ENCODE measurements around the gene STARD3NL. TPM values are rescaled to one million over a fixed set of nuclear protein-coding genes. Genes with fewer than 3 reads are reported as not detected.

Gene STARD3NL, protein sequence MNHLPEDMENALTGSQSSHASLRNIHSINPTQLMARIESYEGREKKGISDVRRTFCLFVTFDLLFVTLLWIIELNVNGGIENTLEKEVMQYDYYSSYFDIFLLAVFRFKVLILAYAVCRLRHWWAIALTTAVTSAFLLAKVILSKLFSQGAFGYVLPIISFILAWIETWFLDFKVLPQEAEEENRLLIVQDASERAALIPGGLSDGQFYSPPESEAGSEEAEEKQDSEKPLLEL
- total RNA-seq (2014; rRNA removed) (32.7 and 37.4 TPM in 2 replicates), Bru-seq, nascent RNA (percentile 70 among the genes with signal in this experiment), BruChase-seq, experiment 1, labeled RNA remaining after a 6-hour chase (percentile 59 among the genes with signal in this experiment), BruChase-seq, experiment 2, labeled RNA remaining after a 2-hour chase (percentile 53 among the genes with signal in this experiment)
- long read RNA-seq, transcript STARD3NL-201 (9 exons, 1,728 nt) = major isoform, 52 of 80 reads
- long read RNA-seq, transcript STARD3NL-202 (10 exons, 1,365 nt) = minor isoform, 5 of 80 reads
- long read RNA-seq, partial matches to known transcripts = 1 of 80 reads
- long read RNA-seq, other reads (novel, unspliced or antisense) = 18 of 80 reads

DNA sequence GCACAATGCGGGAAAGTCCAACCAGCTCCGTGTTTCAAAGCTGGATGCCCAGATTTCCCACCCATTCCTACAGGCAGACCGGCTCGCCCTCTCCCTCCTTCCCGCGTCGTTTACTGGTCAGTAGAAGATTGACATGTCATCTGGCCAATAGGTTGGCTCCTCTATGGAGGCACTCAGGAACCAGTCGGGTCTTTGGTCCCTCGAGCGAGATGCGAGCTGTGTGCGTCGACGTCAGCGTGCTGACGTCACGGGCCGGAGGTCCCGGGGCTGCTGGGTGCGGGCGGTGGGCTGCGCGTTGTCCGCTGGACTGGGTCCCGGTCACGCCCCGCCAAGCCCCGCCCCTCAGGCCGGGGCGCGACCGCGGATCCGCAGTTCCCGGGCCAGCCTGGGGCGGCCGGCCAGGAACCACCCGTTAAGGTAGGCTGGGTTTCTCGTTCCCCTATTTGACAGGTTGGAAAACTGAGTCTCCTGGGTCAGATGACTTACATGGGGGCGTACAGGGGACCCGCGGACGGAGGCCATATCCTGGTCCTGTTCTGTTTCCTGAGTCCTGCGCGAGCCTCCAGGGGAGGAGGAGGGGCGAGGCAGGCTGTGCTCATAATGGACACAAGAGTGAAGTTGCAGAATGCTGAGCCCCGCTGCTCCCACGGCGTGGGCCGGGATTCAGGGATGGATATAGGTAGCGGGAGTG is at the start of gene STARD3NL:
Gene STARD3NL (plus strand): TSS at position 242 of the 691 bp plus-strand sequence. CDS start 29,260 bp downstream, outside the sequence.
- peak within 1 kb of the TSS; percentile 85 for H3K9ac ChIP-seq (ENCODE audit: low read length)
- intact Hi-C loops (cut with micrococcal nuclease) = loop anchor here (5.0 kb wide), 1 partner anchor 44 kb away; no protein-coding TSS in a partner anchor
- H3K4me1 ChIP-seq (ENCODE audit: insufficient read depth, low read length) = peaks cover 16% of the 10 kb centered on the region
- H3F3A ChIP-seq (ENCODE audit: low read length, unreplicated experiment) = no peaks in the 10 kb centered on the region
- peaks cover 41% of the 10 kb centered on the region for H3K79me2 ChIP-seq (ENCODE audit: low read length)
- peak within 1 kb of the TSS; percentile 72 for H3K27ac ChIP-seq (ENCODE audit: low read length)
- no peaks in the 10 kb centered on the region for H4K20me1 ChIP-seq (ENCODE audit: low read length)
- POLR2A ChIA-PET (ENCODE audit: unreplicated experiment) = interaction anchor here (0.6 kb wide), 1 partner anchor 174 kb away, joined by 3 read pairs; no protein-coding TSS in a partner anchor
- H2AFZ ChIP-seq (ENCODE audit: low read length) = peak within 1 kb of the TSS; percentile 96
- peak within 1 kb of the TSS; percentile 83 for H3K4me2 ChIP-seq (ENCODE audit: low read length)
- H3K36me3 ChIP-seq (ENCODE audit: low read depth, low read length) = no peaks in the 10 kb centered on the region
- CTCF ChIA-PET = no interaction called here
- no peaks in the 10 kb centered on the region for H3K9me3 ChIP-seq (ENCODE audit: low read length)
- no peaks in the 10 kb centered on the region for H3K27me3 ChIP-seq (ENCODE audit: low read length)
- ATAC-seq (peak; percentile 99), DNase-seq (peak; percentile 99)
- peak within 1 kb of the TSS; percentile 87 for H3K4me3 ChIP-seq (ENCODE audit: low read length)
- BruUV-seq (replicated peaks) = no TSS peak
- no peak for TF ChIP-seq EZH2 (IDR thresholded peaks at IDR 0.05; ENCODE audit: low read length, unreplicated experiment)
- no peaks in the 10 kb centered on the region for H3K9me2 ChIP-seq (replicated peaks; ENCODE audit: low read length)

DNA sequence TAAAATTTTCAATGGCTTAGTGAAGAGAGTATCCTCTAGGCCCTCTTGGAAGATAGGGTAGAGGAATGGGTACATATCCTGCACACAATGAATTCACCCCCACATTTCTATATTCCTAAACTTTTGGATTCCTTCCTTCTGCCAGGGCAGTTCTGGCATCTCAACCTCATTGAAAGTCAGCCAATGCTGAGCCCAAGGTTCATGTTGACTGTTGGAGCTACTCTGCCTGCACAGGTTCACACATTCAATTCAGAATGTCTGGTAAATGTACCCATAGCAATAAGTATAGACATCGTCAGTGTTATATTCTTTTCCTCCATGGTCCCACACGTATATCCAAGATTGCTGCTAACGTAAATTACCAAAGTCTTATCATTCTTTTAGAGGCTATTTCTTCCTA is 48.9 kb upstream of the STARD3NL start:
- POLR2A ChIA-PET (ENCODE audit: unreplicated experiment) = no interaction called here
- intact Hi-C loops (cut with micrococcal nuclease) = no loop called here
- ATAC-seq = no peak

DNA sequence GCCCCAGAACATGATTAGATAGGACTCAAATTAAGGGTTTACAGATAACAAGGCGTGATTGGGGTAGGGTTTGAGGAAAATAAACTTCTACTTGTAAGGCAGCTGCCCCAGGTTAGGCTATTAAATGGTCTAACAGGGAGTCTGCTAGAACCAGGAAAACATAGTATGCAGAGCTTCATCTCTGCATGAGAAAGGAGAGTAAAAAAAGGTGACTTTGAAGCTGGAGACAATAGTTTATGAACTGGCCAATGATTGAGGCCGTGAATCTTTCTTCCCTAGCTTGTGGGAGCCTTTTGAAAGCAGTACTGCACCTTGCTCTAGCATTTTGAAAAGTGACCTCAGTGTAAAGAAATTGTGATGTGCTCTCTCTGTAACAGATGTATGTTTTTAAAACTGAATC is 48.5 kb upstream of the STARD3NL start:
- no peak for TF ChIP-seq EZH2phosphoT487 (IDR thresholded peaks at IDR 0.05; ENCODE audit: borderline replicate concordance, low read length)
- no peak for TF ChIP-seq EZH2 (IDR thresholded peaks at IDR 0.05; ENCODE audit: low read length, unreplicated experiment)
- TF ChIP-seq, protein P1, sequence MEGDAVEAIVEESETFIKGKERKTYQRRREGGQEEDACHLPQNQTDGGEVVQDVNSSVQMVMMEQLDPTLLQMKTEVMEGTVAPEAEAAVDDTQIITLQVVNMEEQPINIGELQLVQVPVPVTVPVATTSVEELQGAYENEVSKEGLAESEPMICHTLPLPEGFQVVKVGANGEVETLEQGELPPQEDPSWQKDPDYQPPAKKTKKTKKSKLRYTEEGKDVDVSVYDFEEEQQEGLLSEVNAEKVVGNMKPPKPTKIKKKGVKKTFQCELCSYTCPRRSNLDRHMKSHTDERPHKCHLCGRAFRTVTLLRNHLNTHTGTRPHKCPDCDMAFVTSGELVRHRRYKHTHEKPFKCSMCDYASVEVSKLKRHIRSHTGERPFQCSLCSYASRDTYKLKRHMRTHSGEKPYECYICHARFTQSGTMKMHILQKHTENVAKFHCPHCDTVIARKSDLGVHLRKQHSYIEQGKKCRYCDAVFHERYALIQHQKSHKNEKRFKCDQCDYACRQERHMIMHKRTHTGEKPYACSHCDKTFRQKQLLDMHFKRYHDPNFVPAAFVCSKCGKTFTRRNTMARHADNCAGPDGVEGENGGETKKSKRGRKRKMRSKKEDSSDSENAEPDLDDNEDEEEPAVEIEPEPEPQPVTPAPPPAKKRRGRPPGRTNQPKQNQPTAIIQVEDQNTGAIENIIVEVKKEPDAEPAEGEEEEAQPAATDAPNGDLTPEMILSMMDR (conservative IDR thresholded peaks at IDR 0.05; ENCODE audit: low read depth, low read length) = no peak
- ATAC-seq = no peak
- H3K27me3 ChIP-seq (ENCODE audit: low read length) = peaks cover 7% of the 10 kb centered on the region; the same call in 1 of the 2 replicates
- no peak overlapping the region for H2AFZ ChIP-seq (ENCODE audit: low read length)
- no peaks in the 10 kb centered on the region for H4K20me1 ChIP-seq (ENCODE audit: low read length)
- ChIA-PET CTCF (interaction anchor here (0.6 kb wide), 1 partner anchor 24 kb away, joined by 3 read pairs; no protein-coding TSS in a partner anchor), POLR2A (ENCODE audit: unreplicated experiment) (no interaction called here)
- no peaks in the 10 kb centered on the region for H3K36me3 ChIP-seq (ENCODE audit: low read depth, low read length)
- DNase-seq = no peak
- no peak overlapping the region for H3K9ac ChIP-seq (ENCODE audit: low read length)
- no peak overlapping the region for H3K4me2 ChIP-seq (ENCODE audit: low read length)
- H3K9me2 ChIP-seq (replicated peaks; ENCODE audit: low read length) = no peaks in the 10 kb centered on the region
- H3K9me3 ChIP-seq (ENCODE audit: low read length) = no peaks in the 10 kb centered on the region
- no TSS peak for BruUV-seq (replicated peaks)
- no peak overlapping the region for H3K4me3 ChIP-seq (ENCODE audit: low read length)
- intact Hi-C loops (cut with micrococcal nuclease) = no loop called here
- no peaks in the 10 kb centered on the region for H3F3A ChIP-seq (ENCODE audit: low read length, unreplicated experiment)
- no peak overlapping the region for H3K27ac ChIP-seq (ENCODE audit: low read length)
- H3K4me1 ChIP-seq (ENCODE audit: insufficient read depth, low read length) = no peaks in the 10 kb centered on the region
- H3K79me2 ChIP-seq (ENCODE audit: low read length) = no peaks in the 10 kb centered on the region

More for the DNA sequence above, 48.9 kb upstream of the STARD3NL start:
- Histone ChIP-seq H3K9me3 (ENCODE audit: low read length) (no peaks in the 10 kb centered on the region), H3K27me3 (ENCODE audit: low read length) (peaks cover 7% of the 10 kb centered on the region; the same call in 1 of the 2 replicates), H3K27ac (ENCODE audit: low read length) (no peak overlapping the region), H3K4me2 (ENCODE audit: low read length) (no peak overlapping the region), H4K20me1 (ENCODE audit: low read length) (no peaks in the 10 kb centered on the region), H3F3A (ENCODE audit: low read length, unreplicated experiment) (no peaks in the 10 kb centered on the region), H3K9ac (ENCODE audit: low read length) (no peak overlapping the region), H2AFZ (ENCODE audit: low read length) (no peak overlapping the region), H3K4me3 (ENCODE audit: low read length) (no peak overlapping the region), H3K79me2 (ENCODE audit: low read length) (no peaks in the 10 kb centered on the region), H3K4me1 (ENCODE audit: insufficient read depth, low read length) (no peaks in the 10 kb centered on the region), H3K9me2 (replicated peaks; ENCODE audit: low read length) (no peaks in the 10 kb centered on the region), H3K36me3 (ENCODE audit: low read depth, low read length) (no peaks in the 10 kb centered on the region)
- TF ChIP-seq, protein P1 (conservative IDR thresholded peaks at IDR 0.05; ENCODE audit: low read depth, low read length) = no peak
- no peak for TF ChIP-seq EZH2phosphoT487 (IDR thresholded peaks at IDR 0.05; ENCODE audit: borderline replicate concordance, low read length)
- TF ChIP-seq EZH2 (IDR thresholded peaks at IDR 0.05; ENCODE audit: low read length, unreplicated experiment) = no peak
- no TSS peak for BruUV-seq (replicated peaks)
- CTCF ChIA-PET = no interaction called here
- no peak for DNase-seq
